Measurements from ENCODE around the gene IRAK2. TPM values are rescaled to one million over a fixed set of nuclear protein-coding genes. Genes with fewer than 3 reads are reported as not detected.

Gene IRAK2
- total RNA-seq, 2 donors from 2014 or later = 0.26 to 0.40 TPM

- peaks cover 1% of the 10 kb centered on the region for H3K36me3 Mint-ChIP-seq (ENCODE audit: low read depth)
- no peak overlapping the region for H3K4me3 Mint-ChIP-seq
- WGBS, 2 experiments (ENCODE audit: insufficient coverage in 1 of 2, insufficient read length in 1 of 2) = 88 to 100% methylated on average over 3 to 6 of the region's 6 CpGs
- Histone ChIP-seq H3K9me3 (ENCODE audit: control insufficient read depth, low read length) (peaks cover 19% of the 10 kb centered on the region), H3K9ac (ENCODE audit: extremely low read depth, low read length, poor library complexity, severe bottlenecking) (no peak overlapping the region), H3K36me3 (ENCODE audit: control insufficient read depth, insufficient read depth, low read length) (no peaks in the 10 kb centered on the region), H3K27ac (ENCODE audit: low read depth, low read length) (no peak overlapping the region), H3K4me1 (ENCODE audit: control insufficient read depth, insufficient read depth, low read length) (no peaks in the 10 kb centered on the region), H3K27me3 (ENCODE audit: control insufficient read depth, insufficient read depth, low read length, poor library complexity, severe bottlenecking) (no peaks in the 10 kb centered on the region), H3K4me3 (ENCODE audit: low read length) (no peak overlapping the region)
- no peak for DNase-seq
- H3K27me3 Mint-ChIP-seq (ENCODE audit: insufficient read depth) = peaks cover 11% of the 10 kb centered on the region
- H3K9me3 Mint-ChIP-seq = peaks cover 38% of the 10 kb centered on the region
- no peak for TF ChIP-seq CTCF (conservative IDR thresholded peaks at IDR 0.05)
- H3K4me1 Mint-ChIP-seq = peaks cover 13% of the 10 kb centered on the region
- no peak overlapping the region for H3K27ac Mint-ChIP-seq
Observed at GRCh38 chr3:10245081-10245712, 80.5 kb downstream of the IRAK2 start.

GRCh38 chr3:10247679-10248183, 83.0 kb downstream of the IRAK2 start:
- no peaks in the 10 kb centered on the region for H3K27me3 ChIP-seq (ENCODE audit: control insufficient read depth, insufficient read depth, low read length, poor library complexity, severe bottlenecking)
- H3K4me3 ChIP-seq (ENCODE audit: low read length) = peak overlapping the region; percentile 54
- Mint-ChIP-seq H3K4me3 (peak overlapping the region; percentile 86), H3K9me3 (peaks cover 38% of the 10 kb centered on the region), H3K36me3 (ENCODE audit: low read depth) (peaks cover 13% of the 10 kb centered on the region), H3K4me1 (peaks cover 22% of the 10 kb centered on the region), H3K27me3 (ENCODE audit: insufficient read depth) (peaks cover 11% of the 10 kb centered on the region), H3K27ac (peak overlapping the region; percentile 85)
- 81 to 88% methylated on average over 7 to 14 of the region's 14 CpGs for WGBS, 2 experiments (ENCODE audit: insufficient coverage in 1 of 2, insufficient read length in 1 of 2)
- no peaks in the 10 kb centered on the region for H3K4me1 ChIP-seq (ENCODE audit: control insufficient read depth, insufficient read depth, low read length)
- peaks cover 19% of the 10 kb centered on the region for H3K9me3 ChIP-seq (ENCODE audit: control insufficient read depth, low read length)
- no peak for TF ChIP-seq CTCF (conservative IDR thresholded peaks at IDR 0.05)
- H3K36me3 ChIP-seq (ENCODE audit: control insufficient read depth, insufficient read depth, low read length) = peaks cover 6% of the 10 kb centered on the region
- H3K27ac ChIP-seq (ENCODE audit: low read depth, low read length) = no peak overlapping the region
- no peak overlapping the region for H3K9ac ChIP-seq (ENCODE audit: extremely low read depth, low read length, poor library complexity, severe bottlenecking)
- DNase-seq = no peak

GRCh38 chr3:10248184-10248983, 83.7 kb downstream of the IRAK2 start, which contains the start of gene TATDN2:
Gene TATDN2 (plus strand): TSS chr3:10248459. CDS start chr3:10249201, 742 bp downstream.
- Mint-ChIP-seq H3K9me3 (peaks cover 38% of the 10 kb centered on the region), H3K27ac (peak within 1 kb of the TSS; percentile 90), H3K27me3 (ENCODE audit: insufficient read depth) (peaks cover 11% of the 10 kb centered on the region), H3K36me3 (ENCODE audit: low read depth) (peaks cover 19% of the 10 kb centered on the region), H3K4me3 (peak within 1 kb of the TSS; percentile 86), H3K4me1 (peaks cover 22% of the 10 kb centered on the region)
- H3K36me3 ChIP-seq (ENCODE audit: control insufficient read depth, insufficient read depth, low read length) = peaks cover 10% of the 10 kb centered on the region
- no peaks in the 10 kb centered on the region for H3K27me3 ChIP-seq (ENCODE audit: control insufficient read depth, insufficient read depth, low read length, poor library complexity, severe bottlenecking)
- H3K27ac ChIP-seq (ENCODE audit: low read depth, low read length) = no peak within 1 kb of the TSS
- TF ChIP-seq CTCF (conservative IDR thresholded peaks at IDR 0.05) = no peak
- peaks cover 19% of the 10 kb centered on the region for H3K9me3 ChIP-seq (ENCODE audit: control insufficient read depth, low read length)
- peak within 1 kb of the TSS; percentile 81 for H3K9ac ChIP-seq (ENCODE audit: extremely low read depth, low read length, poor library complexity, severe bottlenecking)
- peak; percentile 99 for DNase-seq
- H3K4me3 ChIP-seq (ENCODE audit: low read length) = peak within 1 kb of the TSS; percentile 96
- 0 to 1% methylated on average over 43 to 80 of the region's 80 CpGs for WGBS, 2 experiments (ENCODE audit: insufficient coverage in 1 of 2, insufficient read length in 1 of 2)
- H3K4me1 ChIP-seq (ENCODE audit: control insufficient read depth, insufficient read depth, low read length) = no peaks in the 10 kb centered on the region

All from endodermal cell (in vitro differentiated cells).